ENCODE measurements around the gene RARS2. TPM values are rescaled to one million over a fixed set of nuclear protein-coding genes. Genes with fewer than 3 reads are reported as not detected.

The RARS2 gene
- total and polyA plus RNA-seq, 2 experiments from 2014 or later, result 31.8 to 38.5 TPM

DNA sequence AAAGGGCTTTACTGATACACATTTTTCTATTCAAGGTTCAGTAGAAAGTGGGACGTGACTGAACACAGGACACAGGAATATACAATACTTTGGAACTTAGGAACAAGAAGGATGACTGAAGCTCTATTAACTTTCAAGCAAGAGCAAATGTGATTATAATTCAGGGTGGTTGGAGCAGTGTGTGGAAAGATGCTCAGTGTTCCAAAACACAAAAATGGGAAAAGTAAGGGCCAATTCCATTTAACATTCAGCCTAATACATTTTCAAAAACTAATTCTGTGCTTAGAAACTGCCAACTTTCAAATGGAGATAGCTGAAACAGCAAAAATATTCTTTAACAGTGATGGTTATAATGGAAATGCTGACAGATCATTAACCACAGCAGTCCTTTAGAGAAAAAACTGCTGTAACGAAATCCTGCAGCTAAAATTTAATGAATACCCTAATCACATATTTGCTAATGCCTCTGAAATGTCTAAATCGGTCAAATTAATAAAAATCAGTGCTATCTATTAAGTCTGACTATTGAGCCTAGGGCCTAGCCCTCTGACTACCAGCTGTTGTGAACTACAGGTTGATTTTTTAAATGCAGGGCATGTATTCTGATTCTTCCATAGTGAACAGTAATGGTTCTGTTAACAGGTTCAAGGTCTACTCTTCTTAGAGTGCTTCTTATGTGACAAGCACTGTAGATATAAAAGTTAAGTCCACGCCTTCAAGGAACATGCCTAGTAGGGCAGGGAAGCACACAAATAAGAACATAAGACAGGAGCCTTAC lies 45.9 kb downstream of the RARS2 start:
- Histone ChIP-seq H3K27me3 (ENCODE audit: insufficient read depth) (no peaks in the 10 kb centered on the region), H4K20me1 (replicated peaks; ENCODE audit: insufficient read depth) (no peaks in the 10 kb centered on the region; the same call in 1 of the 2 replicates), H3K36me3 (ENCODE audit: insufficient read depth) (peaks cover 29% of the 10 kb centered on the region), H3F3A (replicated peaks; ENCODE audit: low read depth) (no peaks in the 10 kb centered on the region), H3K79me2 (replicated peaks; ENCODE audit: insufficient read depth) (no peaks in the 10 kb centered on the region), H3K27ac (ENCODE audit: low read depth) (no peak overlapping the region), H3K4me1 (ENCODE audit: insufficient read depth) (no peaks in the 10 kb centered on the region), H3K4me2 (no peak overlapping the region), H2AFZ (no peak overlapping the region), H3K9me2 (ENCODE audit: insufficient read depth) (no peaks in the 10 kb centered on the region), H3K4me3 (no peak overlapping the region)
- Mint-ChIP-seq H3K9me3 (peaks cover 20% of the 10 kb centered on the region), H3K27me3 (ENCODE audit: insufficient read depth, low read depth, poor library complexity) (peaks cover 2% of the 10 kb centered on the region), H3K27ac (no peak overlapping the region), H3K4me1 (no peaks in the 10 kb centered on the region), H3K4me3 (no peak overlapping the region), H3K36me3 (ENCODE audit: low read depth) (peaks cover 55% of the 10 kb centered on the region)
- DNase-seq (ENCODE audit: low spot score) (no peak), ATAC-seq (no peak)
- TF ChIP-seq JUNB (IDR thresholded peaks at IDR 0.05; ENCODE audit: unreplicated experiment) (no peak), STAT1 (IDR thresholded peaks at IDR 0.05; ENCODE audit: unreplicated experiment) (no peak), EZH2phosphoT487 (IDR thresholded peaks at IDR 0.05; ENCODE audit: unreplicated experiment) (no peak), EZH2 (IDR thresholded peaks at IDR 0.05; ENCODE audit: low read depth, unreplicated experiment) (no peak), POLR2AphosphoS5 (IDR thresholded peaks at IDR 0.05; ENCODE audit: low read depth) (no peak), ZNF331 (CRISPR knock-in tag; IDR thresholded peaks at IDR 0.05; ENCODE audit: low read depth) (no peak)
- TF ChIP-seq, protein P1, sequence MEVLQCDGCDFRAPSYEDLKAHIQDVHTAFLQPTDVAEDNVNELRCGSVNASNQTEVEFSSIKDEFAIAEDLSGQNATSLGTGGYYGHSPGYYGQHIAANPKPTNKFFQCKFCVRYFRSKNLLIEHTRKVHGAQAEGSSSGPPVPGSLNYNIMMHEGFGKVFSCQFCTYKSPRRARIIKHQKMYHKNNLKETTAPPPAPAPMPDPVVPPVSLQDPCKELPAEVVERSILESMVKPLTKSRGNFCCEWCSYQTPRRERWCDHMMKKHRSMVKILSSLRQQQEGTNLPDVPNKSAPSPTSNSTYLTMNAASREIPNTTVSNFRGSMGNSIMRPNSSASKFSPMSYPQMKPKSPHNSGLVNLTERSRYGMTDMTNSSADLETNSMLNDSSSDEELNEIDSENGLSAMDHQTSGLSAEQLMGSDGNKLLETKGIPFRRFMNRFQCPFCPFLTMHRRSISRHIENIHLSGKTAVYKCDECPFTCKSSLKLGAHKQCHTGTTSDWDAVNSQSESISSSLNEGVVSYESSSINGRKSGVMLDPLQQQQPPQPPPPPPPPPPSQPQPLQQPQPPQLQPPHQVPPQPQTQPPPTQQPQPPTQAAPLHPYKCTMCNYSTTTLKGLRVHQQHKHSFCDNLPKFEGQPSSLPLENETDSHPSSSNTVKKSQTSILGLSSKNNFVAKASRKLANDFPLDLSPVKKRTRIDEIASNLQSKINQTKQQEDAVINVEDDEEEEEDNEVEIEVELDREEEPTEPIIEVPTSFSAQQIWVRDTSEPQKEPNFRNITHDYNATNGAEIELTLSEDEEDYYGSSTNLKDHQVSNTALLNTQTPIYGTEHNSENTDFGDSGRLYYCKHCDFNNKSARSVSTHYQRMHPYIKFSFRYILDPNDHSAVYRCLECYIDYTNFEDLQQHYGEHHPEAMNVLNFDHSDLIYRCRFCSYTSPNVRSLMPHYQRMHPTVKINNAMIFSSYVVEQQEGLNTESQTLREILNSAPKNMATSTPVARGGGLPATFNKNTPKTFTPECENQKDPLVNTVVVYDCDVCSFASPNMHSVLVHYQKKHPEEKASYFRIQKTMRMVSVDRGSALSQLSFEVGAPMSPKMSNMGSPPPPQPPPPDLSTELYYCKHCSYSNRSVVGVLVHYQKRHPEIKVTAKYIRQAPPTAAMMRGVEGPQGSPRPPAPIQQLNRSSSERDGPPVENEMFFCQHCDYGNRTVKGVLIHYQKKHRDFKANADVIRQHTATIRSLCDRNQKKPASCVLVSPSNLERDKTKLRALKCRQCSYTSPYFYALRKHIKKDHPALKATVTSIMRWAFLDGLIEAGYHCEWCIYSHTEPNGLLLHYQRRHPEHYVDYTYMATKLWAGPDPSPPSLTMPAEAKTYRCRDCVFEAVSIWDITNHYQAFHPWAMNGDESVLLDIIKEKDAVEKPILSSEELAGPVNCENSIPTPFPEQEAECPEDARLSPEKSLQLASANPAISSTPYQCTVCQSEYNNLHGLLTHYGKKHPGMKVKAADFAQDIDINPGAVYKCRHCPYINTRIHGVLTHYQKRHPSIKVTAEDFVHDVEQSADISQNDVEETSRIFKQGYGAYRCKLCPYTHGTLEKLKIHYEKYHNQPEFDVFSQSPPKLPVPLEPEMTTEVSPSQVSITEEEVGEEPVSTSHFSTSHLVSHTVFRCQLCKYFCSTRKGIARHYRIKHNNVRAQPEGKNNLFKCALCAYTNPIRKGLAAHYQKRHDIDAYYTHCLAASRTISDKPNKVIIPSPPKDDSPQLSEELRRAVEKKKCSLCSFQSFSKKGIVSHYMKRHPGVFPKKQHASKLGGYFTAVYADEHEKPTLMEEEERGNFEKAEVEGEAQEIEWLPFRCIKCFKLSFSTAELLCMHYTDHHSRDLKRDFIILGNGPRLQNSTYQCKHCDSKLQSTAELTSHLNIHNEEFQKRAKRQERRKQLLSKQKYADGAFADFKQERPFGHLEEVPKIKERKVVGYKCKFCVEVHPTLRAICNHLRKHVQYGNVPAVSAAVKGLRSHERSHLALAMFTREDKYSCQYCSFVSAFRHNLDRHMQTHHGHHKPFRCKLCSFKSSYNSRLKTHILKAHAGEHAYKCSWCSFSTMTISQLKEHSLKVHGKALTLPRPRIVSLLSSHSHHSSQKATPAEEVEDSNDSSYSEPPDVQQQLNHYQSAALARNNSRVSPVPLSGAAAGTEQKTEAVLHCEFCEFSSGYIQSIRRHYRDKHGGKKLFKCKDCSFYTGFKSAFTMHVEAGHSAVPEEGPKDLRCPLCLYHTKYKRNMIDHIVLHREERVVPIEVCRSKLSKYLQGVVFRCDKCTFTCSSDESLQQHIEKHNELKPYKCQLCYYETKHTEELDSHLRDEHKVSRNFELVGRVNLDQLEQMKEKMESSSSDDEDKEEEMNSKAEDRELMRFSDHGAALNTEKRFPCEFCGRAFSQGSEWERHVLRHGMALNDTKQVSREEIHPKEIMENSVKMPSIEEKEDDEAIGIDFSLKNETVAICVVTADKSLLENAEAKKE (CRISPR knock-in tag; IDR thresholded peaks at IDR 0.05), result no peak
- TF ChIP-seq, protein P2, sequence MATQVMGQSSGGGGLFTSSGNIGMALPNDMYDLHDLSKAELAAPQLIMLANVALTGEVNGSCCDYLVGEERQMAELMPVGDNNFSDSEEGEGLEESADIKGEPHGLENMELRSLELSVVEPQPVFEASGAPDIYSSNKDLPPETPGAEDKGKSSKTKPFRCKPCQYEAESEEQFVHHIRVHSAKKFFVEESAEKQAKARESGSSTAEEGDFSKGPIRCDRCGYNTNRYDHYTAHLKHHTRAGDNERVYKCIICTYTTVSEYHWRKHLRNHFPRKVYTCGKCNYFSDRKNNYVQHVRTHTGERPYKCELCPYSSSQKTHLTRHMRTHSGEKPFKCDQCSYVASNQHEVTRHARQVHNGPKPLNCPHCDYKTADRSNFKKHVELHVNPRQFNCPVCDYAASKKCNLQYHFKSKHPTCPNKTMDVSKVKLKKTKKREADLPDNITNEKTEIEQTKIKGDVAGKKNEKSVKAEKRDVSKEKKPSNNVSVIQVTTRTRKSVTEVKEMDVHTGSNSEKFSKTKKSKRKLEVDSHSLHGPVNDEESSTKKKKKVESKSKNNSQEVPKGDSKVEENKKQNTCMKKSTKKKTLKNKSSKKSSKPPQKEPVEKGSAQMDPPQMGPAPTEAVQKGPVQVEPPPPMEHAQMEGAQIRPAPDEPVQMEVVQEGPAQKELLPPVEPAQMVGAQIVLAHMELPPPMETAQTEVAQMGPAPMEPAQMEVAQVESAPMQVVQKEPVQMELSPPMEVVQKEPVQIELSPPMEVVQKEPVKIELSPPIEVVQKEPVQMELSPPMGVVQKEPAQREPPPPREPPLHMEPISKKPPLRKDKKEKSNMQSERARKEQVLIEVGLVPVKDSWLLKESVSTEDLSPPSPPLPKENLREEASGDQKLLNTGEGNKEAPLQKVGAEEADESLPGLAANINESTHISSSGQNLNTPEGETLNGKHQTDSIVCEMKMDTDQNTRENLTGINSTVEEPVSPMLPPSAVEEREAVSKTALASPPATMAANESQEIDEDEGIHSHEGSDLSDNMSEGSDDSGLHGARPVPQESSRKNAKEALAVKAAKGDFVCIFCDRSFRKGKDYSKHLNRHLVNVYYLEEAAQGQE (IDR thresholded peaks at IDR 0.05; ENCODE audit: unreplicated experiment), result no peak
- TF ChIP-seq, protein P3, sequence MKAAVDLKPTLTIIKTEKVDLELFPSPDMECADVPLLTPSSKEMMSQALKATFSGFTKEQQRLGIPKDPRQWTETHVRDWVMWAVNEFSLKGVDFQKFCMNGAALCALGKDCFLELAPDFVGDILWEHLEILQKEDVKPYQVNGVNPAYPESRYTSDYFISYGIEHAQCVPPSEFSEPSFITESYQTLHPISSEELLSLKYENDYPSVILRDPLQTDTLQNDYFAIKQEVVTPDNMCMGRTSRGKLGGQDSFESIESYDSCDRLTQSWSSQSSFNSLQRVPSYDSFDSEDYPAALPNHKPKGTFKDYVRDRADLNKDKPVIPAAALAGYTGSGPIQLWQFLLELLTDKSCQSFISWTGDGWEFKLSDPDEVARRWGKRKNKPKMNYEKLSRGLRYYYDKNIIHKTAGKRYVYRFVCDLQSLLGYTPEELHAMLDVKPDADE (IDR thresholded peaks at IDR 0.05), result no peak
